Vagina (tissue), 2 donors: ENCODE results near the gene SNTB2. TPM values are rescaled to one million over a fixed set of nuclear protein-coding genes. Genes with fewer than 3 reads are reported as not detected.
A peak's percentile ranks its signal among the peaks of the same experiment; 100 is the strongest.
"Not testable (repeated sequence)": the region's sequence is repeated elsewhere in the genome, so short reads cannot be mapped to it uniquely, and the experiment has no call there.

Experiments
- DNase-seq, 2 donors: peaks; one replicate each; pipeline ENCODE4 v3.0.0-alpha.2; 2017; ENCODE audit errors: extremely low spot score in 2 of 2
- H3K27ac ChIP-seq: fragments of 200-600 bp; sonication (generic); one replicate; pipeline ENCODE4 v1.5.1; 2019
- H3K27me3 ChIP-seq: fragments of 200-600 bp; sonication (generic); one replicate; pipeline ENCODE4 v1.5.1; 2019
- H3K36me3 ChIP-seq, 2 donors: fragments of 200-600 bp; sonication (generic); one replicate each; pipeline ENCODE4 v1.5.1; 2017 to 2019
- H3K4me1 ChIP-seq: fragments of 200-600 bp; sonication (generic); one replicate; pipeline ENCODE4 v1.5.1; 2019
- H3K4me3 ChIP-seq, 2 donors: fragments of 200-600 bp; sonication (generic); 1 replicate in 1 of 2; 2 replicates in 1 of 2; pipeline ENCODE4 v1.5.1; 2016 to 2019
- H3K9me3 ChIP-seq: fragments of 200-600 bp; sonication (generic); one replicate; pipeline ENCODE4 v1.5.1; 2019
- POLR2A ChIP-seq, 2 donors: fragments of 450-650 bp; IDR thresholded peaks; one replicate each; pipeline ENCODE4 v1.6.1; 2017; ENCODE audit warnings: antibody characterized with exemption in 2 of 2, mild to moderate bottlenecking in 2 of 2, moderate library complexity in 2 of 2
- POLR2AphosphoS5 ChIP-seq, 2 donors: sonication (generic); formaldehyde crosslinking; IDR thresholded peaks; one replicate each; pipeline ENCODE4 v1.9.0; 2017; ENCODE audit warnings: antibody characterized with exemption in 2 of 2, mild to moderate bottlenecking in 2 of 2, low read depth in 1 of 2; ENCODE audit not compliant: insufficient read depth in 1 of 2
- intact Hi-C: fragments of 100-400 bp; cut with DNase I; formaldehyde crosslinking; loops from one replicate; pipeline ENCODE4 v1.15.1; 2023
- total RNA-seq: library from RNA; depleted of rRNA; stranded (reverse); fragments of >200 nt; gene quantifications from one replicate; pipeline ENCODE4 v1.2.3, GENCODE V29; 2016
- TF ChIP-seq, protein P1 (sequence below), 3 experiments: fragments of 450-650 bp in 2 of 3; fragments of 200-600 bp in 1 of 3; sonication (generic) in 1 of 3; IDR thresholded peaks; one replicate each; pipeline ENCODE4 v1.5.1; 2017 to 2019; ENCODE audit warnings: antibody characterized with exemption in 3 of 3, mild to moderate bottlenecking in 2 of 3, moderate library complexity in 2 of 3

Gene SNTB2
- total RNA-seq, 1 donor from 2014 or later = 50.8 TPM

DNA sequence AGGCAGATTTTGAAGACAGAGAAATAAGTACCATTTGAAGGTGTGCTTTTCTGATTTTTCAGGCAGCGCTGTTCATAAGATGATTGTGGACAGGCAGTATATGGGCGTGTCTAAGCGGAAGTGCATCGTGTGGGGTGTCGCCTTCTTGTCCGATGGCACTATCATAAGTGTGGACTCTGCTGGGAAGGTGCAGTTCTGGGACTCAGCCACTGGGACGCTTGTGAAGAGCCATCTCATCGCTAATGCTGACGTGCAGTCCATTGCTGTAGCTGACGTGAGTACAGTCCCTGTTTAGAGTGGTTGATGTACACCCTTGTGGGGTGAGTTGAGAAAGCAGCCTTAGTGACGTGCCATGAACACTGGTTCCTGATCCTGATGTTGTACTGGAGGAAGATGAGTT, 43.8 kb upstream of the SNTB2 start:
- intact Hi-C loops = loop anchor here (5.0 kb wide), 1 partner anchor 696 kb away; the partner anchor contains the start of gene SMPD3
- DNase-seq = no peak
- H3K4me1 ChIP-seq = no peaks in the 10 kb centered on the region
- H3K27me3 ChIP-seq = no peaks in the 10 kb centered on the region
- TF ChIP-seq, protein P1, sequence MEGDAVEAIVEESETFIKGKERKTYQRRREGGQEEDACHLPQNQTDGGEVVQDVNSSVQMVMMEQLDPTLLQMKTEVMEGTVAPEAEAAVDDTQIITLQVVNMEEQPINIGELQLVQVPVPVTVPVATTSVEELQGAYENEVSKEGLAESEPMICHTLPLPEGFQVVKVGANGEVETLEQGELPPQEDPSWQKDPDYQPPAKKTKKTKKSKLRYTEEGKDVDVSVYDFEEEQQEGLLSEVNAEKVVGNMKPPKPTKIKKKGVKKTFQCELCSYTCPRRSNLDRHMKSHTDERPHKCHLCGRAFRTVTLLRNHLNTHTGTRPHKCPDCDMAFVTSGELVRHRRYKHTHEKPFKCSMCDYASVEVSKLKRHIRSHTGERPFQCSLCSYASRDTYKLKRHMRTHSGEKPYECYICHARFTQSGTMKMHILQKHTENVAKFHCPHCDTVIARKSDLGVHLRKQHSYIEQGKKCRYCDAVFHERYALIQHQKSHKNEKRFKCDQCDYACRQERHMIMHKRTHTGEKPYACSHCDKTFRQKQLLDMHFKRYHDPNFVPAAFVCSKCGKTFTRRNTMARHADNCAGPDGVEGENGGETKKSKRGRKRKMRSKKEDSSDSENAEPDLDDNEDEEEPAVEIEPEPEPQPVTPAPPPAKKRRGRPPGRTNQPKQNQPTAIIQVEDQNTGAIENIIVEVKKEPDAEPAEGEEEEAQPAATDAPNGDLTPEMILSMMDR (IDR thresholded peaks at IDR 0.05) = no peak
- no peak for TF ChIP-seq POLR2A (IDR thresholded peaks at IDR 0.05)
- no peak for TF ChIP-seq POLR2AphosphoS5 (IDR thresholded peaks at IDR 0.05; ENCODE audit: insufficient read depth in 1 of 2, low read depth in 1 of 2)
- H3K9me3 ChIP-seq = no peaks in the 10 kb centered on the region
- peaks cover 0 to 46% of the 10 kb centered on the region in 2 donors for H3K36me3 ChIP-seq
- H3K27ac ChIP-seq = no peak overlapping the region
- no peak overlapping the region for H3K4me3 ChIP-seq

DNA sequence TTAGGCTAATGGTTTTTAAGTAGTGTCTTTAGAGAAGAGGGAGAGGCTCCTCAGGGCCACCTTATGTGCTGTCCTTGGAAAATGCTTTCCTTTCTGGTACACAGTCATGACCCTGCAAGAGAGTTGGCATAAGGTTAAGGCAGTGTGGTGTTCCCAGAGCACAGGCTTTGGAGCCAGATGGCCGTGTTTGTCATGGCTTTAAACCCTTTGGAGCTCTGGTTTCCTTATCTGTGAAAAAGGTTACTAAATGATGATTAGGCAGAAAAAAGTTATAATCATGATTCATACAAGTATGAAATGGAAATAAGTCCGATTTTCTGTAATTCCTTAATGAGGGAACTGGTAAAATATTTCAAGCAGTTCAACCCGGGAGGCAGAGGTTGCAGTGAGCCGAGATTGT, 41.3 kb upstream of the SNTB2 start:
- Histone ChIP-seq H3K9me3 (no peaks in the 10 kb centered on the region), H3K27ac (no peak overlapping the region), H3K27me3 (no peaks in the 10 kb centered on the region), H3K36me3 (peaks cover 0 to 36% of the 10 kb centered on the region in 2 donors), H3K4me3 (no peak overlapping the region), H3K4me1 (no peaks in the 10 kb centered on the region)
- intact Hi-C loops = no loop called here
- TF ChIP-seq POLR2A (IDR thresholded peaks at IDR 0.05) (no peak), POLR2AphosphoS5 (IDR thresholded peaks at IDR 0.05; ENCODE audit: insufficient read depth in 1 of 2, low read depth in 1 of 2) (no peak)
- TF ChIP-seq, protein P1 (IDR thresholded peaks at IDR 0.05) = no peak
- no peak for DNase-seq

DNA sequence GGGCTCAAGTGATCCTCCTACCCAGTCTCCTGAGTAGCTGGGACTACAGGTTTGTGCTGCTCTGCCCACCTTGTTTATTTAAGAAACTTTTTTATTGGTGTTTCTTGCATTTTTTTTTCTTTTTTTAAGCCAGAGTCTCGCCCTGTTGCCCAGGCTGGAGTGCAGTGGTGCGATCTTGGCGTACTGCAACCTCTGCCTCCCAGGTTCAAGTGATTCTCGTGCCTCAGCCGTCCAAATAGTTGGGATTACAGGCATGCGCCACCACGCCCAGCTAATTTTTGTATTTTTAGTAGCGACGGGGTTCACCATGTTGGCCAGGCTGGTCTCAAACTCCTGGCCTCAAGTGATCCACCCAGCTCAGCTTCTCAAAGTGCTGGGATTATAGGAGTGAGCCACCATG, 37.3 kb upstream of the SNTB2 start:
- H3K27me3 ChIP-seq, H3K4me3 ChIP-seq, DNase-seq, H3K9me3 ChIP-seq, H3K4me1 ChIP-seq, H3K27ac ChIP-seq: not testable (repeated sequence)
- intact Hi-C loops = loop anchor here (5.0 kb wide), 2 partner anchors 138 to 1647 kb away; no protein-coding TSS in a partner anchor
- H3K36me3 ChIP-seq = peaks cover 0 to 54% of the 10 kb centered on the region in 2 donors

GRCh38 chr16:69150146-69150865, 36.7 kb upstream of the SNTB2 start:
- peaks cover 0 to 60% of the 10 kb centered on the region in 2 donors for H3K36me3 ChIP-seq

DNA sequence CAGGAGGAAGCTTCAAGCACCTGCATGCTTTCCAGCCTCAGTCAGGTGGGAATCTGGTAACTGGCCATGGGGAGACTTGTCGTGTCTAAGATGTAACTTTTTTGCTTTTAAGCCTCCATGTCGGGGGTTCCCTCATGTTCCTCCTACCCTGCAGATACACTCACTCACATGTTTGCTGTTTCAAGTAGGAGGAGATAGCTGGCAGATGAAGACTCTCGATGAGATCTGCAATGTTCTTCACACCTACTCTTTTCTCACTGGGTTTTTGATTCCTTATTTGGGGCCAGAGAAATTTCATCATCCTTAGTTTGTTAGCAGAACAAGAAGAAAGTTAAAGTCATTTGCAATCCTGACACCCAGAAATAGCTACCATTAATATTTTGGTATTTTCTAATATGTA, 29.8 kb upstream of the SNTB2 start:
- H3K4me1 ChIP-seq = no peaks in the 10 kb centered on the region
- H3K36me3 ChIP-seq = peaks cover 3 to 78% of the 10 kb centered on the region in 2 donors
- no peaks in the 10 kb centered on the region for H3K9me3 ChIP-seq
- no peak for DNase-seq
- no peak for TF ChIP-seq POLR2AphosphoS5 (IDR thresholded peaks at IDR 0.05; ENCODE audit: insufficient read depth in 1 of 2, low read depth in 1 of 2)
- no peak for TF ChIP-seq POLR2A (IDR thresholded peaks at IDR 0.05)
- TF ChIP-seq, protein P1 (IDR thresholded peaks at IDR 0.05) = no peak
- intact Hi-C loops = no loop called here
- no peaks in the 10 kb centered on the region for H3K27me3 ChIP-seq
- H3K4me3 ChIP-seq = no peak overlapping the region
- no peak overlapping the region for H3K27ac ChIP-seq

More at GRCh38 chr16:69150146-69150865, 36.7 kb upstream of the SNTB2 start:
- intact Hi-C loops = loop anchor here (5.0 kb wide), 2 partner anchors 137 to 1648 kb away; no protein-coding TSS in a partner anchor
- H3K4me1 ChIP-seq = no peaks in the 10 kb centered on the region
- H3K27ac ChIP-seq = peak overlapping the region; percentile 9
- H3K4me3 ChIP-seq = no peak overlapping the region
- no peaks in the 10 kb centered on the region for H3K27me3 ChIP-seq
- no peak for DNase-seq
- no peaks in the 10 kb centered on the region for H3K9me3 ChIP-seq
- TF ChIP-seq, protein P1 (IDR thresholded peaks at IDR 0.05) = peak; percentile 53 to 87 (median 61)
- no peak for TF ChIP-seq POLR2A (IDR thresholded peaks at IDR 0.05)
